SK-N-MC (cell line): ENCODE measurements around the gene MRPS10.

Experiments used
- EZH2 ChIP-seq: fragments of 200-600 bp; sonication (generic); IDR thresholded peaks from one replicate; pipeline ENCODE4 v1.6.1; 2017; ENCODE audit warnings: antibody characterized with exemption
- POLR2AphosphoS5 ChIP-seq: IDR thresholded peaks from 2 replicates; pipeline ENCODE4 v1.6.1; 2012; ENCODE audit warnings: mild to moderate bottlenecking, low read depth, low read length, borderline replicate concordance

DNA sequence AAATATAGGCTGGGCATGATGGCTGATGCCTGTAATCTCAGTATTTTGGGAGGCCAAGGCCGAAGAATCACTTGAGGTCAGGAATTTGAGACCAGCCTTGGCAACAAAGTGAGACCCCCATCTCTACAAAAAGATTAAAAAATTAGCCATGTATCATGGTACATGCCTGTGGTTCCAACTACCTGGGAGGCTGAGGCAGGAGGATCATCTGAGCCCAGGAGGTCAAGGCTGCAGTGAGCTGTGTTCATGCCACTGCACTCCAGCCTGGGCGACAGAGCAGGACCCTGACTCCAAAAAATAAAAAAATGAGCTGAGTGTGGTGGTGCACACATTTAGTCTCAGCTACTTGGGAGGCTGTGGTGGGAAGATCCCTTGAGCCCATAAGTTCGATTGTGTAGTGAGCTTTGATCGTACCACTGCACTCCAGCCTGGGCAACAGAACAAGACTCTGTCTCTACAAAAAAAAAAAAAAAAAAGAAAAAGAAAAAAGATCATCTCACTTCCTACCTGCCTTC is 12.8 kb downstream of the MRPS10 start:
- TF ChIP-seq EZH2: no peak
- TF ChIP-seq POLR2AphosphoS5: no peak
